Measurements from ENCODE around the gene KRTAP5-9.
"Not testable (repeated sequence)": the region's sequence is repeated elsewhere in the genome, so short reads cannot be mapped to it uniquely, and the experiment has no call there.

KRTAP5-9 gene

GRCh38 chr11:71563406-71563805, 15.2 kb downstream of the KRTAP5-9 start:
- DNase-seq, result no peak

GRCh38 chr11:71564430-71564829, 16.2 kb downstream of the KRTAP5-9 start:
- DNase-seq, result no peak

GRCh38 chr11:71565263-71565662, 17.0 kb downstream of the KRTAP5-9 start, which contains the start of gene KRTAP5-10:
Gene KRTAP5-10, plus strand, starts transcription at chr11:71565563. Its CDS starts 25 bp downstream, at chr11:71565588.
- DNase-seq, result no peak

- DNase-seq, result no peak
Observed at GRCh38 chr11:71566081-71566620, 17.9 kb downstream of the KRTAP5-9 start.

GRCh38 chr11:71566626-71567599, 18.7 kb downstream of the KRTAP5-9 start:
- not testable (repeated sequence) for DNase-seq

- not testable (repeated sequence) for DNase-seq
Observed at GRCh38 chr11:71567633-71568032, 19.4 kb downstream of the KRTAP5-9 start.

GRCh38 chr11:71568704-71569349, 20.6 kb downstream of the KRTAP5-9 start:
- DNase-seq, result no peak

GRCh38 chr11:71571101-71571850, 23.1 kb downstream of the KRTAP5-9 start:
- DNase-seq, result not testable (repeated sequence)

GRCh38 chr11:71572811-71573210, 24.6 kb downstream of the KRTAP5-9 start:
- DNase-seq, result no peak

GRCh38 chr11:71574418-71574817, 26.2 kb downstream of the KRTAP5-9 start:
- no peak for DNase-seq

- no peak for DNase-seq
Observed at GRCh38 chr11:71575723-71576424, 27.7 kb downstream of the KRTAP5-9 start.

GRCh38 chr11:71576688-71577465, 28.7 kb downstream of the KRTAP5-9 start:
- DNase-seq, result not testable (repeated sequence)

- no peak for DNase-seq
Observed at GRCh38 chr11:71577469-71578004, 29.3 kb downstream of the KRTAP5-9 start.

- not testable (repeated sequence) for DNase-seq
Observed at GRCh38 chr11:71579513-71579912, 31.3 kb downstream of the KRTAP5-9 start.

GRCh38 chr11:71580057-71581003, 32.1 kb downstream of the KRTAP5-9 start:
- no peak for DNase-seq

GRCh38 chr11:71581826-71582225, 33.6 kb downstream of the KRTAP5-9 start:
- no peak for DNase-seq

GRCh38 chr11:71582309-71582895, 34.2 kb downstream of the KRTAP5-9 start, which contains the start of gene KRTAP5-11:
Gene KRTAP5-11, minus strand, starts transcription at chr11:71582875. Its CDS starts 38 bp downstream, at chr11:71582837.
- DNase-seq, result no peak

- not testable (repeated sequence) for DNase-seq
Observed at GRCh38 chr11:71582969-71583368, 34.7 kb downstream of the KRTAP5-9 start.

GRCh38 chr11:71585673-71586072, 37.5 kb downstream of the KRTAP5-9 start:
- not testable (repeated sequence) for DNase-seq

Measured in right kidney (tissue), 1 donor.